Measurements from ENCODE around the gene RAB5B.
A peak's percentile ranks its signal among the peaks of the same experiment; 100 is the strongest.

The RAB5B gene

DNA sequence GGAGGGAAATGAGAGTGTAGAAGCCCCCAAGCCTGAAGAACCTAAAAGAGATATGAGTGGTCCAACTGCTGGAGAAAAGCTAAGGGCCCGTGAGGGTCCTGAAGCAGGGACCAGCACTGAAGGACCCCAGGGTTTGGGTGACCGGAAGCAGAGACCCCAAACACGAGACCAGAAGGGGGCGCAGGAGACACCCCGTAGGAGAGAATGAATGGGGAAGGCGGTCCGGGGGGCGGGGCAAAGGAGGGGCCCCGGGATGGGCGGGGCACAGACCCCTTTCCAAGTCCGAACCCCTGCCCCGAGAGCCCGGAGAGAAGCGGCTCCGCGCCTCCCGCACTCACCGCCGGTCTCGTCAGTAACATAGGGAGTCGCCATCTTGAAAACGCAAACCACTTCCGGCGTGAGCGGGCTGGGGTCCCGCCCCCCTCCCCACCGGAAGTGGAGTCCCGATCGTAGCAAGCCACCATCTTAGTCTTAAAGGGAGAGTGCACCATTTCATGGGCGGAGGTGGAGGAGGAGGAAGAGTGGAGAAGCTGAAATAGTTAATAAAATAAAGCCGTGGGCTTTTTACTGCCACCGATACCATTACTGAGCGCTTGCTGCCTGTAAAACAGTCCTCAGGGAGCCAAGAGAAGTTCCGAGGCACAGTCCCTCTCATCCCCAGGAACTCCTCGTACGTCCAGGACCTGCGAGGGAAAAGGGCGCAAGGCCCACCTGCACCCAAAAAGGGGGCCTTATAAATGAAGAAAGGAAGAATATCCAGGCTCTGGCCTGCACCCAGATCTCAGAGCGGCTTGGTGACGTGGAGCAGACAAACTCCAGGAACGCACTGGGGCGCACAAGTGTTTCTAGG is 46.9 kb upstream of the RAB5B start:
- Histone ChIP-seq H2AFZ (ENCODE audit: low read depth, low read length) (peak overlapping the region; percentile 77), H3K9me3 (ENCODE audit: insufficient read depth, low read length, severe bottlenecking) (no peaks in the 10 kb centered on the region)
- ATAC-seq (ENCODE audit: insufficient read depth, low read depth): peak; percentile 35

DNA sequence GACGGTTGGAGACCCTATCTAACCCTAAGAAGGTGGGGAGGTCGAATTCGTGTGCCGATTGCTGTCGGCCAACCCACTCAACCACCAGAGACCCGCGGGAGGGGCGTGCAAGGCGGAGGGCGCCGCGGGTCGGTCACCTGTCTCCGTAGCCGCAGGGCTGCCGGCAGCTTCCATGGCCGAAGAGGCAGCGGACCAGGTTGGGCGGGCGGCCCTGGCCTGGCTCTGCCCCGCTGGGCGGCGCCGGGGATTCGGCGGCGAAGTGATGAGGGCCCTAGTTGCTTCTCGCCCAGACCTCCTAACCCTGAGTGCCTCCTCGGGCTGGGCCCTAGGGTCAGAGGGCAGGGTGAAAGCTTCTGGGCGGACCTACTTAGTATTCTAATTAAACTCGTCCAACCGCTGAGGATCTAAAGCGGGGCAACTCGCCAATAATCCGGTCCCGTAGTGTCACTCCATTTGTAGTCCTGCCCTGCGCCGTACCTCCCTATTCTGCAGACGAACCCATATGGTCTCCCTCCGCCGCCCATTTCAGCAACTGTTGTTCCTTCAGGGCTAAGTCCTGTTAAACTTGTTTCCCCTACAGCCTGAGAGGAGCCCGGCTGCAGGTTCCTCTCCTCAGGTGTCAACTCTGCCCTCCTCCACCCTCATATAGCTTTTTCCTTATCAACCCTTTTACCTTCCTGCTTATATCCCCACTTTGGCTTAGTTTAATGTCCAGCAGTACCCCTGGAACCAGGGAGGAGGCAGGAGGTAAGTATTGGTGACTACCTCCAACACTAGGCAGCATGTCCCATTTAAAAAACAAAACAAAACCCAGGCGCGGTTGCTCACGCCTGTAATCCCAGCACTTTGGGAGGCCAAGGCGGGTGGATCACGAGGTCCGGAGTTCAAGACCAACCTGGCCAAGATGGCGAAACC is 46.0 kb upstream of the RAB5B start, which contains the start of gene PYM1:
PYM1 (minus strand) TSS at position 307 of the 915 bp plus-strand sequence; CDS start at position 174, 133 bp downstream.
- H2AFZ ChIP-seq (ENCODE audit: low read depth, low read length): peak within 1 kb of the TSS; percentile 77
- peaks cover 39% of the 10 kb centered on the region for H3K36me3 ChIP-seq (ENCODE audit: insufficient read depth, low read length)
- TF ChIP-seq EZH2 (IDR thresholded peaks at IDR 0.05; ENCODE audit: borderline replicate concordance, low read depth, low read length, severe bottlenecking): no peak
- TF ChIP-seq, protein P1, sequence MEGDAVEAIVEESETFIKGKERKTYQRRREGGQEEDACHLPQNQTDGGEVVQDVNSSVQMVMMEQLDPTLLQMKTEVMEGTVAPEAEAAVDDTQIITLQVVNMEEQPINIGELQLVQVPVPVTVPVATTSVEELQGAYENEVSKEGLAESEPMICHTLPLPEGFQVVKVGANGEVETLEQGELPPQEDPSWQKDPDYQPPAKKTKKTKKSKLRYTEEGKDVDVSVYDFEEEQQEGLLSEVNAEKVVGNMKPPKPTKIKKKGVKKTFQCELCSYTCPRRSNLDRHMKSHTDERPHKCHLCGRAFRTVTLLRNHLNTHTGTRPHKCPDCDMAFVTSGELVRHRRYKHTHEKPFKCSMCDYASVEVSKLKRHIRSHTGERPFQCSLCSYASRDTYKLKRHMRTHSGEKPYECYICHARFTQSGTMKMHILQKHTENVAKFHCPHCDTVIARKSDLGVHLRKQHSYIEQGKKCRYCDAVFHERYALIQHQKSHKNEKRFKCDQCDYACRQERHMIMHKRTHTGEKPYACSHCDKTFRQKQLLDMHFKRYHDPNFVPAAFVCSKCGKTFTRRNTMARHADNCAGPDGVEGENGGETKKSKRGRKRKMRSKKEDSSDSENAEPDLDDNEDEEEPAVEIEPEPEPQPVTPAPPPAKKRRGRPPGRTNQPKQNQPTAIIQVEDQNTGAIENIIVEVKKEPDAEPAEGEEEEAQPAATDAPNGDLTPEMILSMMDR (IDR thresholded peaks at IDR 0.05; ENCODE audit: borderline replicate concordance, extremely low read depth, low read length, poor library complexity, severe bottlenecking): peak; percentile 18
- H3K27ac ChIP-seq (ENCODE audit: low read length): peak within 1 kb of the TSS; percentile 99
- ATAC-seq (ENCODE audit: insufficient read depth, low read depth) (peak; percentile 29), DNase-seq (peak; percentile 92)
- peaks cover 77% of the 10 kb centered on the region for H3K79me2 ChIP-seq (ENCODE audit: insufficient read depth, low read length)
- H3K4me2 ChIP-seq (ENCODE audit: insufficient read depth, low read length): peak within 1 kb of the TSS; percentile 94
- peaks cover 14% of the 10 kb centered on the region for H4K20me1 ChIP-seq (ENCODE audit: insufficient read depth, low read length)
- peak within 1 kb of the TSS; percentile 99 for H3K9ac ChIP-seq (ENCODE audit: low read depth, low read length)
- no peaks in the 10 kb centered on the region for H3K27me3 ChIP-seq (ENCODE audit: insufficient read depth, low read length, poor library complexity)
- H3K9me3 ChIP-seq (ENCODE audit: insufficient read depth, low read length, severe bottlenecking): no peaks in the 10 kb centered on the region
- peak within 1 kb of the TSS; percentile 70 to 78 for H3K4me3 ChIP-seq (ENCODE audit: low read depth in 1 of 2, low read length in 2 of 2)
- H3K4me1 ChIP-seq (ENCODE audit: insufficient read depth, low read length): peaks cover 63% of the 10 kb centered on the region

More for the DNA sequence above, 46.9 kb upstream of the RAB5B start:
- Histone ChIP-seq H3K4me3 (ENCODE audit: low read depth in 1 of 2, low read length in 2 of 2) (peak overlapping the region; percentile 70 to 78), H3K9ac (ENCODE audit: low read depth, low read length) (peak overlapping the region; percentile 99), H3K79me2 (ENCODE audit: insufficient read depth, low read length) (peaks cover 77% of the 10 kb centered on the region), H3K27me3 (ENCODE audit: insufficient read depth, low read length, poor library complexity) (no peaks in the 10 kb centered on the region), H3K36me3 (ENCODE audit: insufficient read depth, low read length) (peaks cover 39% of the 10 kb centered on the region), H3K27ac (ENCODE audit: low read length) (peak overlapping the region; percentile 99), H4K20me1 (ENCODE audit: insufficient read depth, low read length) (peaks cover 7% of the 10 kb centered on the region; the same call in 1 of the 2 replicates), H3K4me2 (ENCODE audit: insufficient read depth, low read length) (peak overlapping the region; percentile 94), H3K4me1 (ENCODE audit: insufficient read depth, low read length) (peaks cover 62% of the 10 kb centered on the region)
- TF ChIP-seq, protein P1 (IDR thresholded peaks at IDR 0.05; ENCODE audit: borderline replicate concordance, extremely low read depth, low read length, poor library complexity, severe bottlenecking): peak; percentile 81
- no peak for TF ChIP-seq EZH2 (IDR thresholded peaks at IDR 0.05; ENCODE audit: borderline replicate concordance, low read depth, low read length, severe bottlenecking)
- peak; percentile 96 for DNase-seq

DNA sequence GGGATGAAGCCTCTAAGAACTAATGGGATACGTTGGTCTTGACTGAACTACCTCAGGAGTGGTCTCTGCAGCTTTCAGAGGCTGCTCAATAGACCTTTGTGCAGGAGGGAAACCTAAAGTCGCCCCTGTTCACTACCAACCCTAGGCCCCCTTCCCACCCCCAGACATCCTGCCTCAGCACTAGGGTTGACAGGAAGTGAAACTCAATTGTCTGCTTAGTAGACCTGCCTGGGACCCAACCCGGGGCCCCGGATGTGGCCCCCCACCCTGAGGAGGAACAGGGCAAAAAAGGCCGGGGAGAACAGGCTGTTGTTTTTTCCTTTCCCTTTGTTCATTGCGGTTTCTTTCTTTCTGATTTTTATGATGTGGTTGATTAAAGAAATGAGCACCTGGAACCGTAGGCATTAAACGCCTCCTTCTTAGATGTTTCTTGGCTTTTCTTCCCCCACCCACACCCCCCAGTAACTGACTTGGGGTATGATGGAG is 44.5 kb upstream of the RAB5B start:
- Histone ChIP-seq H3K9ac (ENCODE audit: low read depth, low read length) (peak overlapping the region; percentile 99), H4K20me1 (ENCODE audit: insufficient read depth, low read length) (peaks cover 28% of the 10 kb centered on the region), H3K4me2 (ENCODE audit: insufficient read depth, low read length) (peak overlapping the region; percentile 94), H3K27ac (ENCODE audit: low read length) (peak overlapping the region; percentile 99), H3K4me3 (ENCODE audit: low read depth in 1 of 2, low read length in 2 of 2) (peak overlapping the region in 1 of 2 experiments; percentile 70; a peak in 2 of 4 replicates), H3K79me2 (ENCODE audit: insufficient read depth, low read length) (peaks cover 79% of the 10 kb centered on the region), H3K27me3 (ENCODE audit: insufficient read depth, low read length, poor library complexity) (no peaks in the 10 kb centered on the region), H2AFZ (ENCODE audit: low read depth, low read length) (peak overlapping the region; percentile 31; the same call in 1 of the 2 replicates), H3K4me1 (ENCODE audit: insufficient read depth, low read length) (peaks cover 72% of the 10 kb centered on the region), H3K36me3 (ENCODE audit: insufficient read depth, low read length) (peaks cover 42% of the 10 kb centered on the region), H3K9me3 (ENCODE audit: insufficient read depth, low read length, severe bottlenecking) (no peaks in the 10 kb centered on the region)
- ATAC-seq (ENCODE audit: insufficient read depth, low read depth) (peak; percentile 68), DNase-seq (peak; percentile 99)
- TF ChIP-seq, protein P1 (IDR thresholded peaks at IDR 0.05; ENCODE audit: borderline replicate concordance, extremely low read depth, low read length, poor library complexity, severe bottlenecking): no peak
- no peak for TF ChIP-seq EZH2 (IDR thresholded peaks at IDR 0.05; ENCODE audit: borderline replicate concordance, low read depth, low read length, severe bottlenecking)

Data from DND-41 (cell line).